Type B pancreatic cell (in vitro differentiated cells): ENCODE results near the gene SMIM32. TPM values are rescaled to one million over a fixed set of nuclear protein-coding genes. Genes with fewer than 3 reads are reported as not detected.
A peak's percentile ranks its signal among the peaks of the same experiment; 100 is the strongest.

ENCODE experiments used
- DNase-seq: peaks from one replicate; pipeline ENCODE4 v3.0.0; 2021; ENCODE audit warnings: mixed read lengths; ENCODE audit not compliant: unreplicated experiment; ENCODE audit errors: extremely low spot score
- H3K27ac Mint-ChIP-seq: 2 replicates; pipeline ENCODE4 v1.8.0; 2021; ENCODE audit warnings: mild to moderate bottlenecking, mixed read lengths
- H3K27me3 Mint-ChIP-seq: 2 replicates; pipeline ENCODE4 v1.8.0; 2021; ENCODE audit warnings: mixed read lengths
- H3K36me3 Mint-ChIP-seq: 2 replicates; pipeline ENCODE4 v1.8.0; 2021; ENCODE audit warnings: mixed read lengths
- H3K4me1 Mint-ChIP-seq: one replicate; pipeline ENCODE4 v1.8.0; 2021; ENCODE audit warnings: mixed read lengths; ENCODE audit not compliant: unreplicated experiment
- H3K4me3 Mint-ChIP-seq: 2 replicates; pipeline ENCODE4 v1.8.0; 2021; ENCODE audit warnings: mild to moderate bottlenecking, mixed read lengths
- H3K9me3 Mint-ChIP-seq: 2 replicates; pipeline ENCODE4 v1.8.0; 2021; ENCODE audit warnings: mixed read lengths
- total RNA-seq: library from RNA; stranded (reverse); gene quantifications from 2 replicates; pipeline ENCODE4 v1.2.1, GENCODE V29; 2021; ENCODE audit warnings: low replicate concordance
- TF ChIP-seq, protein P1 (sequence below): fragments of 200-600 bp; sonication (generic); conservative IDR thresholded peaks from 2 replicates; pipeline ENCODE4 v1.5.0; 2021; ENCODE audit warnings: antibody characterized with exemption, mild to moderate bottlenecking

SMIM32 gene
- total RNA-seq, 1 donor from 2014 or later, result 12.8 TPM

DNA sequence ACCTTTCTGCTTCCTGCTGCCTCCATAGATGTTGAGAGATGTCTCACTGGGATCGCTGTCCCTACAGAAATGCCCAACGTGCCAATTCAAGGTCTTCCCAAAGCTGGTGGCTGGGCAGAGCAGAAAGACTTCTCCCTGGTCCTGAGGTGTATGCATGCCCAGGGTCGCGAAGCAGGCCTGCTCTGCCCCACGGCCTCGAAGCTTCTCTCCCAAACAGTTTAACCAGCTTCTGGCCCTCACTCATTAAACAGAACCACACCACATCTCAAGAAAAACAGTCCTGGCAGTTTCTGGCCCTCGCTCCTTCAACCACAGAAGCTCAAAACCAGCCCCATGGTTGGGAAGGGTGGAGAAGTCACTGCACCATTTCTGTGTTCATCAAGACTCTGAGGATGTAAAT is 14.7 kb upstream of the SMIM32 start:
- H3K27me3 Mint-ChIP-seq, result peaks cover 37% of the 10 kb centered on the region
- no peak overlapping the region for H3K4me3 Mint-ChIP-seq
- no peaks in the 10 kb centered on the region for H3K36me3 Mint-ChIP-seq
- no peaks in the 10 kb centered on the region for H3K9me3 Mint-ChIP-seq
- H3K4me1 Mint-ChIP-seq, result peaks cover 8% of the 10 kb centered on the region
- no peak for DNase-seq
- no peak overlapping the region for H3K27ac Mint-ChIP-seq
- TF ChIP-seq, protein P1, sequence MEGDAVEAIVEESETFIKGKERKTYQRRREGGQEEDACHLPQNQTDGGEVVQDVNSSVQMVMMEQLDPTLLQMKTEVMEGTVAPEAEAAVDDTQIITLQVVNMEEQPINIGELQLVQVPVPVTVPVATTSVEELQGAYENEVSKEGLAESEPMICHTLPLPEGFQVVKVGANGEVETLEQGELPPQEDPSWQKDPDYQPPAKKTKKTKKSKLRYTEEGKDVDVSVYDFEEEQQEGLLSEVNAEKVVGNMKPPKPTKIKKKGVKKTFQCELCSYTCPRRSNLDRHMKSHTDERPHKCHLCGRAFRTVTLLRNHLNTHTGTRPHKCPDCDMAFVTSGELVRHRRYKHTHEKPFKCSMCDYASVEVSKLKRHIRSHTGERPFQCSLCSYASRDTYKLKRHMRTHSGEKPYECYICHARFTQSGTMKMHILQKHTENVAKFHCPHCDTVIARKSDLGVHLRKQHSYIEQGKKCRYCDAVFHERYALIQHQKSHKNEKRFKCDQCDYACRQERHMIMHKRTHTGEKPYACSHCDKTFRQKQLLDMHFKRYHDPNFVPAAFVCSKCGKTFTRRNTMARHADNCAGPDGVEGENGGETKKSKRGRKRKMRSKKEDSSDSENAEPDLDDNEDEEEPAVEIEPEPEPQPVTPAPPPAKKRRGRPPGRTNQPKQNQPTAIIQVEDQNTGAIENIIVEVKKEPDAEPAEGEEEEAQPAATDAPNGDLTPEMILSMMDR, result no peak

DNA sequence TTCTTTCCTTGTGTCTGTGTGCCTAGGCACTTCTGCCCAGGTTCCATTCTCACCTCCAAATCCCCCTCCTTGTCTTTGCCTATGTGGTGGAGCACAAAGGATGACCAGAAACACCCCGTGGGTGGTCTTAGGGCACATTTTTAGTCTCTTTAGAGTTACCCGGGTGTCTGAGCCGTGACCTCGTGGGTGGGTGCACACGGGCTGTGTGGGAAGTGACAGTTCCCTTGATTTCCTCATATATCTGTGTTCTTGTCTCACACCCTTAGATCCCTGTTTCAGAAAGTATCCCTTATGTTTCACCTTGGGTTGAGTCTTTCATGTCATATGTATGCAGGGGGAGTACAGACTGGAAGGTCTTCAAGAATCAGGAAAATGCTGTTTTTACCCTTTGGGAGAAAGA is 13.4 kb upstream of the SMIM32 start:
- H3K9me3 Mint-ChIP-seq, result no peaks in the 10 kb centered on the region
- peaks cover 18% of the 10 kb centered on the region for H3K4me1 Mint-ChIP-seq
- H3K27me3 Mint-ChIP-seq, result peaks cover 38% of the 10 kb centered on the region
- no peak overlapping the region for H3K27ac Mint-ChIP-seq
- TF ChIP-seq, protein P1, result no peak
- no peaks in the 10 kb centered on the region for H3K36me3 Mint-ChIP-seq
- H3K4me3 Mint-ChIP-seq, result no peak overlapping the region
- no peak for DNase-seq

DNA sequence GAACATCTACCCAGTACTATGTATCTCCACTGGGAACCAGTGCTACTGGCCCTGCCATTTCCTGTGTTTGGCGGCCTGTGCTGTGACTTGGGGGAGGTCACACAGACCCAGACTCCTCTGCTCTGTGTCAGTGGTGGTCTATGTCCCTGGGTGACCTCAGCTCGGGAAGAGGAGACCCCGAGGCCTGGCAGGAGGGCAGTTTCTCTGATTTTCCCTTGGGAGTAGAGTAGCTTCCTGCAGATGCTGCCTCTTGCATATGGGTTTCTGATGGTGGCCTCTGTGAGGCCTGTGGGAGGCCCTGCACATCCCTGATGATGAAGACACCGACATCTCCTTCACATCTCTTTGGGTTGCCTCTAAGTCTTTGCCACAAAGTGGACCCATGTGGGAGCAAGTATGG is 13.0 kb upstream of the SMIM32 start:
- Mint-ChIP-seq H3K4me3 (no peak overlapping the region), H3K27ac (no peak overlapping the region), H3K36me3 (no peaks in the 10 kb centered on the region), H3K27me3 (peaks cover 39% of the 10 kb centered on the region), H3K9me3 (no peaks in the 10 kb centered on the region), H3K4me1 (peaks cover 18% of the 10 kb centered on the region)
- peak; percentile 37 for DNase-seq
- TF ChIP-seq, protein P1, result no peak

DNA sequence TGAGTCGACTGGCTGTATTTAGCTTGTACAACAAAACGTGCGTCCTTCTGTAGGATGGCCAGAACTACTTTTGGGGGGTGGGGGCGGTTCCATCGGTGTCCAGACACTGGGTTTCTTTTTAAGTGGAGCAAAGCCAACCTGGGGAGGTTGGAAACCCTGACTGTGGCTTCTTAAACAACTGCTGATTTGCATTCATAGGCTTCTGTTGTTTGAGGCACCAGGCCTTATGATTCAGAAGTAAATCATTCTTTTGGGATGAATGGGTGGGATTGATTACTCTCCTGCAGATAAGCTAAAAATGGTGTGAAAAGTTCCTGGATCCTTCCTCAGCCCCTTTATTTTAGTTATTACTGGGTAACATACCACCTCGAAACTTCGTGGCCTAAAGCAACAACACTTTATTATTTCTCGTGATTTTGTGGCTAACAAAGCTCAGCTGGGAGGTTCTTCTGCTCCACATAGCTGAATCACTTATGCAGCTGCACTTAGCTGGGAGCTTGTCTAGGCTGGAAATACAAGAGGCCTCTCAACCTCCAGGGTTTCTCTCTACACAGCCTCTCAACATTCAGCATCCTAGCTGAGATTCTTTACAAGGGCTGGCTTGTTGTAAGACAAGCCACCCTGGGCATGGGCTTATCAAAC is 12.2 kb upstream of the SMIM32 start:
- H3K27me3 Mint-ChIP-seq, result peaks cover 37% of the 10 kb centered on the region

DNA sequence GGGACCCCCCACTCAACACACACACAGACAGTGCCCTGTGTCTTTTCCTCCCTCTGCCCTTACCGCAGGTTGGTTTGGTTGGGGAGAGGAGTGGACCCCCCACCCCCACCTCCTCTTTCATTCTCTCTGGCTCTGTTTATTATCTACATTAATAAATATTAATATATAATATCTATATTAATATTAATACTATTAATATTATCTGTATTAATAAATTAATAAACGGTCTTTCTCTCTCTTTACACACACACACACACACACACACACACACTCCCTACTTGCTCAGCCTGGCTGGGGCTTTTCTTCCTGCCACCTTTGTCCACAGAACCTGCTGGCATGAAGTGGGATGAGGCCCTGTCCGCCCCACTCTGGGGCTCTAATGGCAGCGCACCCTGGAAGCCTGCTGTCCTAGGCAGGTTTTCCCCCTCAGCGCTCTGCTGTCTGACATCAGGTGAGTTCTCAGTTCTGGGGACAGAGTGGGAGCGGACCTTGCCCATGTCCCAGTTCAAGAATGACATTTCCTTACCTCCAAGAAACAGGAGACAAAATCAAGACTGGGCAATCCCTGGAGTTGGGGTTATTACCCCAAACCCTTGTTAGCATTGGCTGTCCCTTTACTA is 10.5 kb upstream of the SMIM32 start:
- Mint-ChIP-seq H3K27ac (no peak overlapping the region), H3K36me3 (no peaks in the 10 kb centered on the region), H3K4me3 (peak overlapping the region; percentile 61), H3K4me1 (peaks cover 15% of the 10 kb centered on the region), H3K27me3 (peaks cover 40% of the 10 kb centered on the region), H3K9me3 (no peaks in the 10 kb centered on the region)
- TF ChIP-seq, protein P1, result no peak
- DNase-seq, result peak; percentile 59

More for the DNA sequence above, 12.2 kb upstream of the SMIM32 start:
- TF ChIP-seq, protein P1, result no peak
- no peak for DNase-seq
- H3K4me3 Mint-ChIP-seq, result no peak overlapping the region
- H3K27ac Mint-ChIP-seq, result no peak overlapping the region
- H3K4me1 Mint-ChIP-seq, result peaks cover 15% of the 10 kb centered on the region
- no peaks in the 10 kb centered on the region for H3K9me3 Mint-ChIP-seq
- H3K36me3 Mint-ChIP-seq, result no peaks in the 10 kb centered on the region
